GM19035 (cell line): ENCODE data around the gene DMPK.

Source experiments
- ATAC-seq: cut with Tn5 transposase; IDR thresholded peaks from one replicate; pipeline ENCODE4 v1.9.1; 2021; ENCODE audit not compliant: unreplicated experiment

DMPK gene

GRCh38 chr19:45789035-45789786 is 6.9 kb upstream of the DMPK start:
- no peak for ATAC-seq

- ATAC-seq = no peak
Observed at GRCh38 chr19:45786533-45786894, 4.2 kb upstream of the DMPK start.

- no peak for ATAC-seq
Observed at GRCh38 chr19:45785781-45786532, 3.7 kb upstream of the DMPK start.

GRCh38 chr19:45785097-45785496 is 2.8 kb upstream of the DMPK start:
- ATAC-seq = no peak

GRCh38 chr19:45784096-45784495 is 1.8 kb upstream of the DMPK start:
- no peak for ATAC-seq

GRCh38 chr19:45782820-45783785 is 813 bp upstream of the DMPK start:
- ATAC-seq = no peak

GRCh38 chr19:45781214-45782161 is 802 bp downstream of the DMPK start:
- no peak for ATAC-seq

- ATAC-seq = no peak
Observed at GRCh38 chr19:45780448-45781213, 1.7 kb downstream of the DMPK start.

- no peak for ATAC-seq
Observed at GRCh38 chr19:45780146-45780447, 2.2 kb downstream of the DMPK start.

- ATAC-seq = peak; percentile 78
Observed at GRCh38 chr19:45779231-45780145, 2.8 kb downstream of the DMPK start.

GRCh38 chr19:45778010-45778661 is 4.2 kb downstream of the DMPK start:
- ATAC-seq = no peak

- no peak for ATAC-seq
Observed at GRCh38 chr19:45777395-45777961, 4.8 kb downstream of the DMPK start.

GRCh38 chr19:45774765-45775164 is 7.5 kb downstream of the DMPK start:
- ATAC-seq = no peak

- ATAC-seq = no peak
Observed at GRCh38 chr19:45773384-45773783, 8.9 kb downstream of the DMPK start.

GRCh38 chr19:45772912-45773311 is 9.4 kb downstream of the DMPK start:
- ATAC-seq = no peak

GRCh38 chr19:45772130-45772840 is 10.0 kb downstream of the DMPK start:
- ATAC-seq = no peak

GRCh38 chr19:45771311-45771933 is 10.9 kb downstream of the DMPK start:
- no peak for ATAC-seq
